Activated T-cell treated with anti-CD3 and anti-CD28 coated beads for 24 hours (primary cell): ENCODE measurements around the gene CAMTA1.

ENCODE experiments used
- DNase-seq: peaks from one replicate; pipeline ENCODE4 v3.0.0-alpha.2; 2020; ENCODE audit warnings: low read depth

Gene CAMTA1

GRCh38 chr1:7388141-7388487 lies 602.9 kb downstream of the CAMTA1 start:
- DNase-seq = no peak

DNA sequence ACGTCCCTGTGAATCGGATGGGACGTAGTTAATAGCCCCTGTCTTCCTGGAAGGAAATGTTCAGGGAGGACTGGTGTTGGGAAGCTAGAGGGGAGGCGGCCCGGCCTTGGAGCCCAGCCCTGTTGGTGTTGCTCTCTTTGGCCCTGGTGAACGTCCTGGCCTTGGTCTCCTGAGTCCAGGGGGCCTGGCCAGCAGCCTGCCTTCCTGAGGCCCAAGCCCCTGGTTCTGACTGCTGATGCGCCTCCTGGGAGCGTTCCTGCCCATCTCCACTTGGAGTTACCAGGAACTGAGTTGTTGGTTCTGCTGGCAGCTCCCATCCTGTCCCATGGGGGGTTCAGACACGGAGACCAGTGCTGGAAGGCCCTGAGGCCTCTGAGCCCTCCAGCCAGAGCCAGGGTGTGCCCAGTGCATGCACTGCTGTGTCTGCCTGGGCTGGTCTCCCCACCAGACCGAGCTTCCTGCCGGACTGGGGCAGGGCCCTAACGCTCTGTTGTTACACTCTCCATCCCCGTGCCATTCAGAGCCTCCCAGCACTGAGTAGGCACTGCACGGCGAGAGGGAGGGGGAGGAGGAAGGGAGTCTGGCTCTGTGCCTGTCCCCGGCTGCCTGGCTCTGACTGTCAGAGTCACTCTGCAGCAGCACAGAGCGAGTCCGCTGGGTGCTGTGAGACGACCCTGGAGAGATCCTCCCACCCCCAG lies 603.4 kb downstream of the CAMTA1 start:
- no peak for DNase-seq

- DNase-seq = no peak
These were observed 604.1 kb downstream of the CAMTA1 start for GRCh38 chr1:7389201-7389905.

- DNase-seq = no peak
These were observed 604.8 kb downstream of the CAMTA1 start for GRCh38 chr1:7389906-7390603.

- DNase-seq = no peak
These were observed 605.3 kb downstream of the CAMTA1 start for GRCh38 chr1:7390604-7391000.

DNA sequence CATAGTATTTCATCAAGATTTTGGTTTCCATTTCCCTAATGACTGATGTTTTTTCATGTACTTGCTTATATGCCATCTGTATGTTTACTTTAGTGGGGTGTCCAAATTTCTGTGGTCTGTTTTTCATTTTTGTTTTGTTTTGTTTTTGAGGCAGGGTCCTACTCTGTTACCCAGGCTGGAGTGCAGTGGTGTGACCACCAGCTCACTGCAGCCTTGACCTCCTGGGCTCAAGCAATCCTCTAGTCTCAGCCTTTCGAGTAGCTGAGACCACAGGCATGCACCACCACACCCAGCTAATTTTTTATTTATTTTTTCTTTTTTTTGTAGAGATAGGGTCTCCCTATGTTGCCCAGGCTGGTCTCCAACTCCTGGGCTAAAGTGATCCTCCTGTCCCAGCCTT lies 607.9 kb downstream of the CAMTA1 start:
- no peak for DNase-seq

DNA sequence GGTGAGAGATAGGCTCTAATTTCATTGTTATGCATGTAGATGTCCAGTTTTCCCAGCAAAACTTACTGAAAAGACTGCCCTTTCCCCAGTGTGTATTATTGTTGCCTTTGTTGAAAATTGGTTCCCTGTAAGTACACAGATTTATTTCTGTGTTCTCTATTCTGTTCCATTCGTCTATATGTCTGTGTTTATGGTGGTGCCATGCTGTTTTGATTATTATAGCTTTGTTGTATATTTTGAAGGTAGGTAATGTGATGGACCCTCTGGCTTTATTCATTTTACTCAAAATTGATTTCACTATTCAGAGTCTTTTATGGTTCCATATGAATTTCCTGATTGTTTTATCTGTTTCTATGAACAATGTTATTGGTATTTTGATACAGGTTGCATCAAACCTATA lies 610.0 kb downstream of the CAMTA1 start:
- no peak for DNase-seq

GRCh38 chr1:7398982-7399381 lies 613.7 kb downstream of the CAMTA1 start:
- no peak for DNase-seq

- DNase-seq = no peak
These were observed 614.4 kb downstream of the CAMTA1 start for GRCh38 chr1:7399514-7400125.

DNA sequence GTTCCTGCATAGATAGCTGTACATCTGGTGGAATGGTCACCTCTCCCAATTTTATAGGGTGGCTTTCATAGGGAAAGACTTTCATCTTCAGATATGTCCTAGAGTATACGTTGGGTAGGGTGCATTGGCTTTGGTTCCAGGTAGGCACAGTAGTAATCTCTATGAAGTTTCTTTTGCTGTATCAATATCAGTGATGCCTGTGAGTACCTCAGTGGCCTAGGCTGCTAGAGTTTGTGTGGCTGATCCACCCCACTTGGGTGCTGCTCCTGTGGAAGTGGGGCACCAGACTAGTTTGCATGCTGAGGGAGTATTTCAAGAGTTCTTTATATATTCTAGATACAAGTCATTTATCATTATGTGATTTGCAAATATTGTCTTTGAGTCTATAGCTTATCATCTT lies 615.3 kb downstream of the CAMTA1 start:
- no peak for DNase-seq

DNA sequence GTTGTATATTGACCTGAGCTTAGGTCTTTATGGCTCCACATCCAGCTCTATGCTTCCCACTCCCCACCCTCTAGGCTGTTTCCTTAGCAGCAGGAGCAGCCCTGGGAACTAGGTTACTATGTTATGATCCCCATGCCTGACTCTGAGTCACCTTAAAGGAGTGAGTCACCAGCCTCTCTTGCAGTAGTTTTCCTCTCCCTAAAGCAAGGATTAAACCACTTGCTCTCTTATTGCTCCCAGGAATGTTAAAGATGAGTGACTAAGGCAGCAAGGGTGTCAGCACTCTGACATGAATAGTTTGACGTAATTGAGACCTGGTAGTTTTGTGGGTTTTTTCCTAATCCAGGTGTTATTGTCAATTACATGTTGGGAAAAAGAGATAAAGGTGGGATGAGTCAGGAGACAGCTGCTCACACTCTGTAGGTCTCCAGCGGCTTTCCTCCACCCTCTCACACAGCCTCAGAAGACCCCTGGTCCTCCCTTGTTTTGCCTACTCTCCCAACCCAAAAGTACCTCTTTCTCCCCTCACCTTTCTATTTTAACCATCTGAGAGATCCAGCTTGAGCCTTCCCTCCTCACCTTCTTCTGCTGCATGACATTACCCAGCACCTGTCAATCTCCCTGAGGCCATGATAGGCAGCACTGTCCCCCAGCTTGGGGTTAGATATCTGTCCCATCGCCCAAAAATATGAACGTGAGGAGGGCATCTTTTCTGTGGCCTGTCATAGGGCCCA lies 616.7 kb downstream of the CAMTA1 start:
- no peak for DNase-seq

DNA sequence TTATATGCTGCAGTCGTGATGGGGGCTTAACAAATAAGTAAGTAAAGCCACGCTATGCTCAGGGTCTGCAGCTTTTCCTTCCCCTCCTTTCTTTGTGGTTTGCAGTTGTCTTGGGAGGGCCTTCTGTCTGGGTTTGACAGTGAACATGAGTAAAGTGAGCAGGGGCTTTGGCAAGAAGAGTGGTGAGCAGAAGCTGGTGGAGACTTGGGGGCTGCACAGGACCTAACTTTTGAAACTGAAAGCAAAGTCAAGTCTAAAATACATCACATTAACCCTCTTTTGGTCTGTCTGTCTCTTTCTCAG lies 617.2 kb downstream of the CAMTA1 start:
- no peak for DNase-seq

DNA sequence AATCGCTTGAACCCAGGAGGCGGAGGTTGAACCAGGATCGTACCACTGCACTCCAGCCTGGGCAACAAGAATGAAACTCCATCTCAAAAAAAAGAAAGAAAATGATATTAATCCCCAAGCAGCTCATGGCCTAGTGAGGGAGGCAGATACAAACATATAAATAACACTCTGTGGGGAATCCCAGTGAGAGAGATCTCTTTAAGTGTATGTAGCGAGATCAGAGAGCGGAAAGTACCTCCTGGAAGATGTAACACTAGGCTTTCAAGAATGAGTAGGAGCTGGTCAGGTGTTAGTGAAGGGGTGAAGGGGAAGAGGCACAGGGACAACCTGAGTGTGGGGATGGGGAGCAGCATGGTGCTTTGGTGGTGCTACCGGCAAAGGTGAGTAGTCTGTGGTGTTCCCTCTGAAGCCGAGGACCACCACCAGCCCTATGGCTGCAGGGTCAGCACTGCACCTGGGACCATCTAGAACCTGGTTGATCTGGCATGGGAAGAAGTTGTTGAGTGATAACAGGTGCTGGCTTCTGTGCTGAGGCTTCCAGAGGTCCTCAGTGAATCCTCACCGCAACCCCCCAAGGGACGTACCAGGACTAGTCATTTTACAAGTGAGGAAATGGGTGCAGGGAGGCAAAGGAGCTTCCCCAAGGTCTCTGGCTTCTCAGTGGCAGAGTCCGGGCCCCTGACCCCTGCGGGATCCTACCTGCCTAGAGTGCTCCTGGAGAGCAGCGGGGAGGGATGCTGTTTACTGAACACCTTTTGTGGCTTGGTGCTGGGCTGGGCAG lies 618.2 kb downstream of the CAMTA1 start:
- DNase-seq = no peak

DNA sequence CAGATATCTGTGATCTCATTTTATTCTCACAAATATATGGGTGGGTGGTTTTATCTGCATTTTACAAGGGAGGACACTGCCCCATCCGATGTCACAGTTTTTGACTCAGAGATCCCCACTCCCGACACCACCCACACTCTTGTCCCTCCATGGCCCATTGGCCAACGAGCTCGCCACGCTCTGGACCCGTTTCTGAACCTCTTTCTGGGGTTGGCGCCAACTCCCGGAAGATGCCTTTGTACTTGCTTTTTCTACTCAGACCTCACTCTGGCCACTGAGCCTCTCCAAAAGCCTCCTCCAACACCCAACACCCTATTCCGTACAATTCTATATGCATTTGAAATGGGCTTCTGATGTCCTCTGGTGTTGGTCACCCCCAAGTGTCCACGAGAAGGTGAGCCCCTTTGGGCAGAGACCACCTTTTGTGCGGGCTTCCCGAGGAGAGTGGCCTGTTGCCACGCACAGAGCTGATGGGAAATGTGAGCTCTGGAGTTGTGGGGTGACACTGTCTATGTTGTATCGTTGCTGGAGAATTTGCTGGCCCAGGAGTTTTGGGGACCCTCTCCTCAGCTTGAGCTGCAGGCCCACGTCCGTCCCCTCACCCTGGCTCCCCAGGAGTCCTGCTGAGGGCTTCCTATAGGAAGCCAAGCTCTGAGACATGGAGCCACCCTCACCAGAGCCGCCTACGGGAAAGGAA lies 618.9 kb downstream of the CAMTA1 start:
- no peak for DNase-seq

DNA sequence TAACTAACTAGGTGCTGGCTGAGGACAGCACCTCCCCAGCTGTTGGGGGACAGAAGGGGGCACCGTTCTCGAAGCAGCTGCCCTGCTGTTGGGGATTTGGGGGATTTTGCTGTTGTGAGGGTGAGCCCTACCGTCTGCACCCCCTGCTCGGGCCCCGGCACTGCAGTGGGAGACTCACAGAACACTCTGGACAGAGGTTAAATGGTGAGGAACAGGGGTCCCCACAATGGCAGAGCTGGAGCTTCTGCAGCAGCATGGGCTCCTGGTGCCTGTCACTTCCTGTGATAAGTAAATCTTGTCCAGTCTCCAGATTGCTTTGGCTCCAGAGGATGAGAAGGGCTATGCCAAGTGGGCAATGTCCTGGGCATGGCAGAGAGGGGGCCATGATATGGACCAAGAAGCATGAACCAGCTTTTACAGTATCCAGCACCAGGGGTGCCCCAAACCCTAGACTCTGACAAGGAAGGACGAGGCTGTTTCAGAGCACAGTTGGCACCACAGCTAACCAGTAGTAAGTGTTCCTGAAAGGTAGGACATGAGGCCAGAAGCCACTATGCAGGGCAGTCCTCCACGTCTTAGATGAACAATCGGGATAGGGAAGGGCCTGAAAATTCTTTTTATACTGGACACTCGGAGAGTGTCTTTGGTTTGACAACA lies 620.7 kb downstream of the CAMTA1 start:
- no peak for DNase-seq

DNA sequence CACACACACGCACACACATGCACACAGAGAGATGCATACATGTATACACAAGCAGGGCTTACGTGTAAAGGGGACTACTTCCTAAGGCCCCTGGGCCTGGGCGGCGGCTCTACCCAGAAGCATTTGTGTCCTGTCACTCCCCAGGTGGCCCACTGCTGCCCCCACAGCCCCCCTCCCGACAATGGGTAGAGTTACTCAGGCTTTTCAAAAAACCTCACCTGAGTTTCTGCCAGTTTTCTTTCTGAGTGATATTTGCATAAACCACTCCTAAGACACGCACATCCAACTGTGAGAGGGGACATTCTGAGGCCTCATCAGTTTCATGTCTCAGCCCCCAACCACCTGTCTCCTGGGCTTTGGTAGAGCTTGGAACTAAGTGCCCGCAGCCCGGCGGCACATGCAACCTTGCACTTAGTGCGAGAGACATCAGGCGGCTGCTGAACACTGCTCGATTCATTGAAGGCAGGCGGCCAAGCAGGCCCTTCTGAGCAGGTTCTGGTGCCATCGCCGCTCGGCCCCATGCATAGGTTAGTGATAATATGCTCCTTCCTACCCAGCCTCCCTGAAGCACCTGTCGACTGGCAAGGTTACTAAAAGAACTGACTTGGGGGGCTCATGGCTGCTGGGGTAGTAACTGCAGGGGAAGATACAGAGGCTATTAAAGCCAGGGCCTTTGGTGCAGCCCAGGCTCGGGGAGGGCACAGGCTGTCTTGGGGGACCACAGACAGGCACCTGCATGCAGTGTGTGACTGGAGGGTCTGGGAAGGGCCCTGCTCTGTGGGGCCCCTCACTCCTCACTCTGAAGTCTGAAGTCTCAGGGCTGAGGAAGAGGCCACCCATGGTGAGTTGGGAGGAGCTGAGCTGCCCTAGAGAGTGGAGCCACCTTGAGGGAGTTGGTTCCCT lies 621.6 kb downstream of the CAMTA1 start:
- DNase-seq = no peak

DNA sequence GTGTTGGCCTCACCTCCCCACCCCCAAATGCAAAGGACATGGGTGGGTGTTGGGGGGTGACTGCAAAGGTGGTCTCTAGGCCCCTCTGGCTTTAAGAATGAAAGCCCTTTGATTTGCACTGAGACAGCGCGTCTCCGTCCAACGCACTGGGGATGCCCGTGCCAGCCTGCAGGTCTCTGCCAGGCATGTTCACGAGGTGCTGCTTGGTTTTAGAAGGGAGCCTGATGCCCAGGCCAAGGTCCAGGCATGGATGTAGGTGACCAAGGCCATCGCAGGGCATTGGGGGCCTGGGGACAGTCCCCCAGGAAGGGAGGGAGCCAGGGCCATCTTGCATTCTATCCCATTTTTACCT lies 622.3 kb downstream of the CAMTA1 start:
- DNase-seq = no peak

DNA sequence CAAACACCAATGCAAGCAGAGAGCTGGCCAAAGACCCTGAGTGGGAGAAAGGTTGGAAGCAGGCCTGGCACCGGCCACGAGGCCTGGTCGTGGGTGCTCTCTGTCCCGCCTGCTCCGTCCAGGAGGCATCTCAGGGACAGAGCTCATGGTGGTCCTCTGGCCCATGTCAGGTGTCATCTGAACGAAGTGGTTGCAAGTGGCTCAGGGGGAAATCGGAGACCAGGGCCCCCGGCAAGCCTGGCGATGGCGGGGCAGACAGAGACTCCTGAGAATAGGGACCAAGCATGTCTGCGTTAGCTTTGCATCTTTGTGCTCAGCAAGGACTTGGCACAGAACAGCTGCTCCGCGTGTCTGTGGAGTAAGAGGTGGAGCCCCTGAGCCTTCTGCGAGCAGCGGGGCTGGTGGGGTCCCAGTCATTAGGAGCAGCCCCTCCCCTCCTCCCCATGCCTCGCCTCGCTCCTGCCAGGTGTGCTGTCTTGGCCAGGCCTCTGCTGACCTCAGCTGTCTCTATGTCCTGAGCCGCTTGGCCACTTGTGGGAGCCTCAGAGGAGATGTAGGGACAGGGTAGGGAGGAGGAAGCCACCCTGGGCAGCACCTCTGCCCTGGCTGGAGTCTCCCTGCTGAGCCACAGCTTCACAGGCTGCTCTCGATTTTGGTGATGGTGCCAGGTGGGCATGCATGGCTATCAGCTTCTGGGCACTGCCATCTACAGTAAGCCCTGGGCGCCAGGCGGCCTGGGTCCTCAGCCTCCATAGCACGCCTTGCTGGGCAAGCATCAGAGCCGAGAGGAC lies 622.9 kb downstream of the CAMTA1 start:
- DNase-seq = no peak

DNA sequence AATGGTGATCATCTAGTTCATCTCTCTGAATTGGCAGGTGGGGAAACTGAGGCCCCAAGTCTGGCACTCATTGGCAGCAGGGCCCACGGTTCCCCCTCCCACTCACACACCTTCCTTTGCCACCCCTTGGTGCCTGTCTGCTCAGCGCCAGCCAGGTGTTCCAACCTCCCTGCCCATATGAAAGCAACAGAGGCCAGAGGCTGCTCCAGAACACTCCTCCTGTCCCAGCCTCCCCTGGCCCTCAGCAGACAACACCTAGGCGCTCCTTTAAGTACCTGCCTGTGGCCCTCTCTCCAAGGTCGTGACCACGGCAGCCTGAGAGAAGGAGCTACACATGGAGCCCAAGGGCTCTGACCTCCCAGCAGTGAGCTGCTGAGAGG lies 623.5 kb downstream of the CAMTA1 start:
- no peak for DNase-seq
